COR-L47 (cell line): ENCODE results near the gene PRRT1B.
"Not testable (repeated sequence)": the region's sequence is repeated elsewhere in the genome, so short reads cannot be mapped to it uniquely, and the experiment has no call there.

ENCODE experiments used
- DNase-seq: peaks from one replicate; lab custom pipeline; 2025; lab: John Stamatoyannopoulos, UW

The PRRT1B gene

GRCh38 chr9:131550465-131550864 lies 5.1 kb downstream of the PRRT1B start:
- DNase-seq: not testable (repeated sequence)

DNA sequence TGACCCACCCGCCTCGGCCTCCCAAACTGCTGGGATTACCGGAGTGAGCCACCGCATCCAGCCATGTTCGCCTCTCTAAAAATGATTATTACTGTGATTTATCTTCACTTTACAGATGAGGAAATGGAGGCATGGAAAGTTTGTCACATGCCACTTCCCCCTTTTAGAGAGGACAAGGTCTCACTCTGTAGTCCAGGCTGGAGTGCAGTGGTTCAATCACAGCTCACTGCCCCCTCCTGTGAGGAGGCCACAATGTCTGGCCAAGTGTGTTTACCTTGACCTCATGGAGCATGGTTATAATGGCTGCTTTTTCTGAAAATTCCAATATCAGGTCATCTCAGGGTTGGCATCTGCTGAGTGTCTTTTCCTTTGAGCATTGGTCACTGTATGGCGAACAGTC lies 6.7 kb downstream of the PRRT1B start:
- no peak for DNase-seq

DNA sequence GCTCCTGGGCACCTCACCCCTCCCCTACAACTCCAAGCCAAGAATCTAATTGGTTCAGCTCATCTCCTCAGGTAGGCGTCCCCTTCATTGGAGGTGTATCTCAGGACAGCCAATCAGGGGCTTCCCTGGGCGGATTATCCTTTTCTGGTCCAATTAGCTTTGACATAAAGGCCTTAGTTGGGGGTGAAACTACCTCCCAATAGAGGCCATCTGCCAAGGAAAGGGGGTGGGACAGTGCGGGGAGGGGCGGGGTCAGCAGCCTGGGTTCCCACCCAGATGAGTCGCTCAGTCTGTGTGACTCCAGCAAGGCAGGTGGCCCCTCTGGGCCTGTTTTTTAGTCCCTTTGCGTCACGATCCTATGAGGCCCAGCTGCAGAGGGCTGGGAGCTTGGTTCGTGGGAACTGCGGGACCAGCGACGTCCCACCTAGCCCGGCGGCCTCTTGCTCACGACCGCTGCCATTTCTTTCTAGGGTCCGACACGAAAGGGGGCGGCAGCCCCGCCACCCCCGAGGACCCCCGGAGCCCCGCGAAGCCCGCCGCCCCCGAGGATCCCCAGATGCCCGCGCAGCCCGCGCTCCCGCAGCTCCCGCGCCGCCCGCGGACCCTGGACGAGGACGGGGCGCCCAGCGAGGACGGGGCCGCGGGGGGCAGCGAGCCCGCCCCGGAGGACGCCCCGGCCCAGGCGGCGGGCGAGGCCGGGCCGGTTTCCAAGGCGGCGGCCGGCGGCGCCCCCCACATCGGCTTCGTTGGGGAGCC lies 8.9 kb downstream of the PRRT1B start:
- no peak for DNase-seq

- no peak for DNase-seq
Measured at GRCh38 chr9:131554843-131555351, 9.6 kb downstream of the PRRT1B start.

GRCh38 chr9:131555841-131556673 lies 10.7 kb downstream of the PRRT1B start:
- no peak for DNase-seq

- no peak for DNase-seq
Measured at GRCh38 chr9:131557855-131558548, 12.7 kb downstream of the PRRT1B start.

GRCh38 chr9:131559421-131560000 lies 14.2 kb downstream of the PRRT1B start:
- no peak for DNase-seq

DNA sequence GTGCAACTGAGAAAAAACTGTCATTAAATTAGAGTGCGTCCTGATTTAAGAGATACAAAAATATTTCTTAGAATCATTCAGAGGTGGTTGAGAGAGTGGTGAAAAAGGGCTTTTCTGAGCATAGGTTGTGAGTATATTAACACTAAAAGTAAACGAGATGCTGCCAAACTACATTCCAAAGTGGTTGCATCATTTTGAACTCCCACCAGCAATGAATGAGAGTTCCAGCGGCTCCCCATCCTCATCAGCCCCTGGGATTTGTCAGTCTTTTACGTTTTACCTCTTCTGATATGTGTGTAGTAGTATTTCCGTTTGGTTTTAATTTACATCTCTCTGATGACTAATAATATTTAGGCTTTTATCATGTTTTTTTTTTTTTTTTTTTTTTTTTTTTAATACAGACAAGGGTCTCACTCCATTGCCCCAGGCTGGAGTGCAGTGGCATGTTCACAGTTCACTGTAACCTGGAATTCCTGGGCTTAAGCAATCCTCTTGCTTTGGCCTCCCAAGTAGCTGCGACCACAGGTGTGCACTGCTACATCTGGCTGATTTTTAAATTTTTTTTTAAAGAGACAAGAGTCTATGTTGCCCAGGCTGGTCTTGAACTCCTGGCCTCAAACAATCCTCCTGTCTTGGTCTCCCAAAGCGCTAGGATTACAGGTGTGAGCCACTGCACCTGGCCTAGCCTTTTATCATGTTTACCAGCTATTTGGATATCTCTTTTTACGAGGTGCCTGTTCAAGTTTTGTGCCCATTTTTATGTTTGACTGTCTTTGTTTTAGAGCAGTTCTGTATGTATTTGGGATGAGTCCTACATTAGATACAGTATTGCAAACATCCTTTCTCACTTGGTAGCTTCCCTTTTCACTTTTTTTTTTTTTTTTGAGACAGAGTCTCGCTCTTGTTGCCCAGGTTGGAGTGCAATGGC lies 17.0 kb downstream of the PRRT1B start:
- DNase-seq: no peak

- DNase-seq: no peak
Measured at GRCh38 chr9:131565369-131565768, 20.0 kb downstream of the PRRT1B start.

- no peak for DNase-seq
Measured at GRCh38 chr9:131566158-131566557, 20.8 kb downstream of the PRRT1B start.

- no peak for DNase-seq
Measured at GRCh38 chr9:131567910-131568309, 22.6 kb downstream of the PRRT1B start.

DNA sequence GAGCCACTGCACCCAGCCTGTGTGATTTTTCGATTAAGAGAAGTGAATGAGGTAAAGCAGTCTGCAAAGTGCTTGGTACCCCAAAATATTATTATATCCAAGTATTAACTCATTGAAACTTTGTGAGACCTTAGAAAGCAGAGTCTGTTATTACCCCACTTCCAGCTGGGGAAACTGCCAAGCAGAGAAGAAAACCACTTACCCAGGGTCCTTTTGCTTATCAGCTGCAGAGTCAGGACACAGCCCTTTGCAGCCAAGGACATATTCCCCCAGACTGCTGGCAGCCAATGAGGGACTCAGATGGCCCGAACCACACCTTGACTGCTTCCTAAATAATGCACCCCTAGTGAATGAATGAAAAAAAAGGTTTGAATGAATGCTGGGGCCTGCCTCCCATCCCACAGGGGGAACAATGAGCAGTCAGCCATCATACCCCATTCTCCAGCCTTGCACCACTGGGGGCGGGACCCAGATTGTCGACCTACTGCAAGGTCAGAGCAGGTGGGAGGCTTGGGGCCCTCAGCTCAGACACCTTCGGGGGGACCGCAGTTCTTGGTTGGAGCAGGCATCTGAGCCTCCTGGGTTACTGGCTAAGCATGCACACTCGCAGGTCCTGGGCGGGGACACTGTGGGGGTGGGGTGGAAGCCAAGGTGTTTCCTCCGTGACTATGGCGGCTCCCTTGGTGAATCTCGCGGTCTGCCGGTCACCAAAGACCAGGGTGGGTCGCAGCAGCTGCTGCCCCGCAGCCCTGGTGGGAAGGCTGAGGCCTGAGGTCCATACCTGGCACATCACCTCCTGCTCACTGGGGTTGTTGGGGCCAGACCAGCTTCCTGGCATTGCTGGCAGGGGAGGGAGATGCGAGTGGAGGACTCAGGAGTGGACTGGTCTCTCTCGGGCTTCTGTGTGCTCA lies 29.7 kb downstream of the PRRT1B start:
- DNase-seq: no peak

GRCh38 chr9:131575946-131576853 lies 30.9 kb downstream of the PRRT1B start:
- no peak for DNase-seq

GRCh38 chr9:131577005-131578000 lies 32.0 kb downstream of the PRRT1B start:
- no peak for DNase-seq

DNA sequence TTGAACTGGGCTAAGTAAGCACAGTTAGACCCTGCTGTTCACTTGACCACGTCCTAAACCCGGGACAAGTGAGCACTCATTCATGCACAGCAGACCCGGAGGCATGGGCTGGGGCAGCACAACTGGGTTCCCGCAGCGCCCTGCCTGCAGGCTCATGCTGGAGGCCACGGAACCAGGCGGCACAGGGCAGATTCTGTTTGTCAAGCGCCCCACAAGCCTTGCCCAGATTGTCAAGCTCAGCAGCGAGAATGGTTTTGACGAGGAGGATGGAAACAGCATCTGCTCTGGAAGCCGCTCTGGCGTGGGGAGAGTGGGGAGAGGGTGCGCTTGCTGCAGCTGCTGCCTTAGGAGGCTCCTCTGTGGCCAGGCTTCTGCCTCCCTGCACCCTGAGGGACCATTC lies 32.7 kb downstream of the PRRT1B start:
- no peak for DNase-seq

DNA sequence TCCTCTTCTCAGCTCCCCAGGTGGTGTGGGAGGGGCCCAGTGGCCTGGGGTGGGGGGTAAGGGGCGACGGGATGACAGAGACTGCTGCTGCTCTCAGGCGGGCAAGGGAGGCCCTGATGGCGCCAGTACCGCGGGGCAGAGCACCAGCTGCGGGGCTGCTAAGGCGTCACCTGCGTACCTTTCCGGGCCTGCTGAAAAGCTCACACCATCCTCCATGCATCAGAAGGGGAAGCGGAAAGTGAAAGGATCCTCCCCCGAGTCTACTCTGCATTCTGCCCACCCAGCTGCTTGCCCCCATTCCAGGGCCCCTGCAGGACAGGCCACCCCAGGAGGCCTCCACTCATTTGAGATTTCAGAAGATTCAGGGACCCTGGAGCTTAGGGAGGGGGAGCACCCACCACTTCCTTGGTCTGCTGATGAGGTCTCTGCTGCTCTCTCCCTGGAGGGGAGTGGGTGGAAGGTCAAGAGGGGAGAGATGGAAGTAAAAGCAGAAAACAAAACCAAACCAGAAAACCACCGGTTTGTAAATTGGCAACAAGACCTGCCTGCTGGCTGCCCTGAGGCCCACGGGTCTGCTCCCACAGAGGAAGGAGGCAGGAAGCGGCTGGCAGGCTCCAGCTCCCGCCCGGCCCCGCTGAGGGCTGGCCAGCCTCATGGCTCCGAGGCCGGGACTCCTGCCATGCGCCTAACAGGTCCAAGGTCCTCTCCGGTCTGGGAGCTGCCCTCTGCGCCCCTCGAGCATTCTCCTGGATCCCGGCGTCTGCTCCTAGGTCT lies 33.6 kb downstream of the PRRT1B start:
- DNase-seq: no peak

GRCh38 chr9:131579789-131580211 lies 34.5 kb downstream of the PRRT1B start:
- DNase-seq: no peak
